HG03575 (cell line): ENCODE results near the gene TXNL4B.

Experiments
- ATAC-seq: cut with Tn5 transposase; IDR thresholded peaks from one replicate; pipeline ENCODE4 v1.9.1; 2021; ENCODE audit not compliant: unreplicated experiment, insufficient number of reproducible peaks, low FRiP score; ENCODE audit errors: extremely low read depth

The TXNL4B gene

DNA sequence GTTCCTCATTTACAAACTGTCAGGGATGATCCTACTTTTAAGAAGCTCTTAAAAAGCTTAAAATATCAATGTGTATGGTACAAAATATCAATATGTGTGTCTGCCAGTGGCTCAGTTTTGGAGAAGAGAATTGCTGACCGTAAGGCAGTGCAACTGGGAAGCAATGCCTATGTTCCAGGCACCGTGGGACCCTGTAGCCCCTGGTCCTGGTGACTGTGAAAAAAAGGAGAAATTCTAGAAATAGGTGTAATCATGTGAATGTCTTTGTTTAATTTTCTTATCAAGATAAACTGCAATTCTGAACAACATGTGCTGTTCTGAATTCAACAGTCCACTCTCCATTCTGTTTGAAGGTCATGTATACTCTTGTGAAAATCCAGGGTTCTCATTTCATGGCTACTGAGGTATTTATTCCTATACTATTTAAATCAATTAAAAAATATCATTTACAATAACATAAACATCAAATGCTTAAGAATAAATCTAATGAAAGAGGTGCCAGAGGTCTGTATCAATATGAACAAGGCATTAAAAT is 48.5 kb downstream of the TXNL4B start:
- ATAC-seq, result no peak

DNA sequence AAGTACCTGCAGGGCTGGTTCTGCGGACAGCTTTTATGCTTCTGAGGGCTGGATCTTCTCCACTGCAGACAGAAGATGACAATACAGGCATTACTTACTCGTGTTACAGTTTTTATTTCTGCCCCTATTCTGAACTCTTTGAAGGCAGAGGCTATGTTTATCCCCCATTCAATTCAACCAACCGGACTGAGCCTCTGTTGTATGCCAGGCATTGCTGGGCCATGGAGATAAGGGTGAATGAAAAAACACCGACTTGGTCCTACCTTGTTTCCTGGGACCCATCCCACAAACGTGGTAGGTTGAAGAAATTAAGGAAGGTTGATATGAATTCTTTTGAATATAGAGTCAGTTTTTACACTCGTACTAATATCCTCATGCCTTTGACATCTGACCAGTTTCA is 49.1 kb downstream of the TXNL4B start:
- no peak for ATAC-seq

DNA sequence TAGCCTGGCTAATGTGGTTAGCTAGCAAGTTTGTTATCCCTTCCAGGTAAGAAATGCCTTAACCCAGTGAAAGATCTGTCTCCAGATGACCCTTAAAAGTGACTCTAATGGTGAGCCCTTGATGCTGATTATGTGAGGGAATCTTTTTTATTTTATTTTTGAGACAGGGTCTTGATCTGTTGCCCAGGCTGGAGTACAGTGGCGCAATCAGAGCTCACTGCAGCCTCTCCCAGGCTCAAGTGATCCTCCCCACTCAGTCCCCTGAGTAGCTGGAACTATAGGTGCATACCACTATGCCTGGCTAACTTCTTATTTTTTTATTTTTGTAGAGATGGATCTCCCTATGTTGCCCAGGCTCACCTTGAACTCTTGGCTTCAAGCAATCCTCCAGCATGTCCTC is 49.9 kb downstream of the TXNL4B start:
- ATAC-seq, result no peak

DNA sequence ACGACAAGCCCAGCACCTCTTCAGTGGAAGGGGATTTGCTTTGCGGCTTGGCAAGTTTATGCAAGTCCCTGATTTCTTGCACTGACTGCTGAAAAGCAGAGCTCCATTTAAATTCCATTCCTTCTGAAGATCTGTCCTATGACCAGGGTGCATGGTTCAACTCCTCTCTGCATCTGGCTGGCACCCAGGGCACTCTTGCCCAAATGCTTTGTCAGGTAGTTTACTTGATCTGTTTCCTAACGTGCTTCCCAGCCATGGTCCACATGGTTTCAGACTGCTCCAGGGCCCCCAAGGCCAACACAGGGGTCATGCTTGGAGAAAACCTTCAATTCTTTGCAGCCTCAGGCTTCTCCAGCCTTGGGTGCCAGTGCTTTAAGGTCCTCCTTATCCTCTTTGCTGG is 50.4 kb downstream of the TXNL4B start:
- no peak for ATAC-seq

DNA sequence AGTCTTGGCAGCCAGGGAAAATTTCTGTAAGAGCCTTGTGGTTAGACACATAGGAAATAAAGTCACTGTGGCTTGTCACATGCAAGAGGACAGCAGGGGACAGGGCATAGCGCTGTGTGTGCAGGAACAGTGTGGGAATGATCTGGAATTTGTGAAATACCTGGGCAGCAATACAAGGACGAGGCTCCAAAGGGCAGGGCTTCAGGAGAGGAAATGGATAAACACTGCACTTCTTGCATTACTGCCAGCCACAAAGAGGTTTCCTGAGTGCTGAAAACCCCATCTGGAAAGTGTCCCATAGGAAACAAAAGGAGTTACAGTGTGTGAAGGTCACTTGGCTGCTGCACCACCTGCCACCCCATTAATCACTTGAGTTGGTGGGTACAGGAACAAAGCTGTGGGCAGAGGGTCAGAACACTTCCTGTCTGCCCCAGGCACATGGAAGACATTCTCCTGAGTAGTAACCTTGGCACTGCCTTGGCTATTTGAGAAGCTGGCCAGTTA is 51.2 kb downstream of the TXNL4B start:
- ATAC-seq, result no peak

DNA sequence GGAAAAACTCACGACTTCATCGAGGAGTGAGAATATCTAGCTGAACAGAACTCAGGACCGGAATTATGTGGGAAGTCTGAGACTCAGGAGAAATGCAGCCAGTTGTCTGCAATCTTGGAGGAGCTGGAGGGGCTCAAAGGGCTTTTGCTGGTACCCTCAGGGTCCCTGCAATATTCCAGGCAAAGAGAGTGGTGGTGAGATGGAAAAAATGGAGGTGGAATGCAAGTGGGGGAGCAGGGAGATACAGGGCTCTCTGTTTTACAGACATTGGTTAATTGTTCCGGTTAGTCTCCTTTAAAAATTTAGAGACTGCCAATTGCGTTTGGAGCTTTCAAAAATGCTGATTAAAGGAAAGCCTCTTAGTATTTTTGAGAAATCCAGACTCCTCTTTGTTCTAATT is 57.3 kb downstream of the TXNL4B start:
- ATAC-seq, result no peak
